NK-92 treated with Interleukin-12 subunit alpha and Interleukin-12 subunit beta, amount 100 ng/mL, for 24 hours (cell line): ENCODE results near the gene SOX8.
A peak's percentile ranks its signal among the peaks of the same experiment; 100 is the strongest.

Experiments used
- DNase-seq: peaks from one replicate; lab custom pipeline; 2025; lab: John Stamatoyannopoulos, UW

The SOX8 gene

DNA sequence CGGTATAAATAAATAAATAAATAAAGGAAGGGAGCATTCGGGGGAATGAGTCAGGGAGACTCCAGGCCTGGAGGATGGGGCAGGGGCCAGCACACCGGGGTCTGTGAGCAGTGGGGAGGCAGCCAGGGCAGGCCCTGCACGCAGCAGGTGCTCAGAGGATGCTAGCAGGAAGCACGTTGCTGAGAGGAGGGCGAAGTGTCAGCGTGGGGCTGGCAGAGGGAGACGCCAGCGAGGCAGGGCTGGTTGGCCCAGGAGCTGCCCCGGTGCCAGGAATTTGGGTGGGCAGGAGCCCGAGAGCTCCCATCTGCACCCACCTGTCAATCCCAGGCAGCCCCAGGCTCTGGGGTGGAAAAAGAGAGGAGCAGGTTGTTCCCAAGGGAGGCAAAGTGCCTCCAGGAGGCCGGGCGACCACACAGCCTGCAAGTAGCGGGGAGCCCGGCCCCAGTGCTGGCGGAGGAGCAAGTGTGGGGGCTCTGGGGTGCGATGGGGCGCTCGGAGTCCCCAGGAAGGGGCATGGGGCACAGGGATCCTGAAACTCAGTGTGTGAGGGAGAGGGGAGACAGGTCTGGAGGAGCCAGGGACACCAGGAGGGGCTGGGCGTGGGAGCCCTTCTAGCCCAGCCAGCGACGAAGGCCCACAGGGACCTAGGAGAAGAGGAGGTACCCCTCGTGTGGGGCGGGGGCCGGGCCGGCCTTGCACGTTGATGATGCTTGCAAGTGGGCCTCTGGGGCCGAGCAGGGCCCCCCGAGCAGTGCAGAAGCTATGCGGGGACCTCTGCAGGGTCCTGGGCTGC, 28.0 kb downstream of the SOX8 start:
- DNase-seq = no peak

DNA sequence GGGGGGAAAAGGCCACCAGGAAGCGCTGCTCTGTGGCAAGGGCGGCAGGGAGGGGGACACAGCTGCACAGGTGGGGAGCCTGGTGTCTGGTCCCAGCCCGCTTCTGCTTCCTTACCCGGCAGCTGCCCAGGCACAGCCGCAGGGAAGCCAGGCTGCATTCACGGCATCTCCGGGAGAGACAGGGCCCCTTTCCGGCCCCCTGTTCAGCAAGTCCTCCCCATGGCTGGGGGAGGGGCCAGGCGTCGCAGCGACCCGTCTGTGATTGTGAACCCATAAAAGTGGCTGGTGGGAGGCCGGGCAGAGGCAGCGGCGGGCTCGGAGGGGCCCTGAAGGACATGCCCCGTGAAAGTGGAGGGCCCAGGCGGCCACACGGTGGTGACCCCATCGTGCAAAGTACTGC, 28.7 kb downstream of the SOX8 start:
- no peak for DNase-seq

DNA sequence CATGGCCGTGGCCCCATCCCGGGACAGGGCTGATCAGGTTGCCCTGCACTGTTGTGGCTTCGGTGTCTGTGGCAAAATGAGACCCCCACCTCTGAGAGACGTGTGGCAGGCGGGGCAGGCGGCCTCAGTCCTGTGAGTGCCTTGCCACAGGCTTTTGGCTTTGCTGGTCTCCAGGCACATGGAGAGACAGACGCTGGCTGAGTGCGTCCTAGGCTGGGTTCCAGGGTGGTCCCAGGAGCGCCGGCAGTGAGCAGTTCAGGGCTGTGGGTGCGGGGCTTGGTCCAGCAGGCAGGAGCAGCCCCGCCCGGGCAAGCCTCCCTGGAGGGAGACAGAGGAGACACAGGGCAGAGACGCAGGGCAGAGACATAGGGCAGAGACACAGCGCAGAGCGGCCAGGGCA, 29.2 kb downstream of the SOX8 start:
- no peak for DNase-seq

DNA sequence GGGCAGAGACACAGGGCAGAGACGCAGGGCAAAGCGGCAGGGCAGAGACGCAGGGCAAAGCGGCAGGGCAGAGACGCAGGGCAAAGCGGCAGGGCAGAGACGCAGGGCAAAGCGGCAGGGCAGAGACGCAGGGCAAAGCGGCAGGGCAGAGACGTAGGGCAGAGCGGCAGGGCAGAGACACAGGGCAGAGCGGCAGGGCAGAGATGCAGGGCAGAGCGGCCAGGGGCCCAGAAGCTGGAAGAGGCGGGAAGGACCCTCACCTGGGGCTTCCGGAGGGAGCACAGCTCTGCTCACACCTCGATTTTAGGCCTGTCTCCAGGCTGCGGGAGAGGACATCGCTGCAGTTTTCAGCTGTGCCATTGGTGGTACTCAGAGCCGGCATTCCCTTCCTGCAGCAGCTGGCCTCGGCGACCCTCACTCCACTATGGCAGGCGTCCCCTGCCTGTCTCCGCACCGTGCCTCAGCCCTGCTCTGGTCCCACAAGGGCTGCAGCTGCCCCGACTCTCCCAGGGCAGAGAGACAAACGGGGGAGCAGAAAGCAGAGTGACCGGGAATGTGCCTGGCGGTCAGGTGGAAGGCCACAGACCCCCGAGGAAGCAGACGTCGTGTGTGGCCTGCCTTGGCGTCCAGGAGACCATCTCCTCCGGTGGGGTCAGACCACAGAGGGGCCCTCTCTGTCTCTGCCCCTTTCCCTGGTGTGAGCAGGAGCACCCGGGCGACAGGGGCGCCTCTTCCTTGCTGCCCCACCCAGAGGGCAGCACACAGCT, 29.9 kb downstream of the SOX8 start:
- no peak for DNase-seq

DNA sequence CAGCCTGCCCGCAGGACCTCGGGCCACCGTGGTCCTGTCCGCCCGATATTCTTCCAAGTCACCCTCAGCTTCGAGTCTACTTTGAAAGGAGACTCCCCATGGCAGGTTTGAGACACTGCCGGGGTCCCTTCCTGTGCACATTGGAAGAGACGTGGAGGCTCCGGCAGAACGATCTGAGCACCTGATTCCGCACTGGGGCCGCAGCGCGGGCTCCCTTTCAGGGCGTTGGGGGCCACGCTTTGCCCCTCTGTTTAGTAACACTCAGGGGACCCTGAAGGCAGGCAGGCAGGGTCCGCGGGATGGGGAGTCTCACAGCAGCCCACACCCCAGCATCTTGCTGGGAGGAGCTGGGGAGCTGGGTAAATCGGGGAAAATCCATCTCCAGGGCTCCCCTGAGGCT, 30.6 kb downstream of the SOX8 start:
- no peak for DNase-seq

DNA sequence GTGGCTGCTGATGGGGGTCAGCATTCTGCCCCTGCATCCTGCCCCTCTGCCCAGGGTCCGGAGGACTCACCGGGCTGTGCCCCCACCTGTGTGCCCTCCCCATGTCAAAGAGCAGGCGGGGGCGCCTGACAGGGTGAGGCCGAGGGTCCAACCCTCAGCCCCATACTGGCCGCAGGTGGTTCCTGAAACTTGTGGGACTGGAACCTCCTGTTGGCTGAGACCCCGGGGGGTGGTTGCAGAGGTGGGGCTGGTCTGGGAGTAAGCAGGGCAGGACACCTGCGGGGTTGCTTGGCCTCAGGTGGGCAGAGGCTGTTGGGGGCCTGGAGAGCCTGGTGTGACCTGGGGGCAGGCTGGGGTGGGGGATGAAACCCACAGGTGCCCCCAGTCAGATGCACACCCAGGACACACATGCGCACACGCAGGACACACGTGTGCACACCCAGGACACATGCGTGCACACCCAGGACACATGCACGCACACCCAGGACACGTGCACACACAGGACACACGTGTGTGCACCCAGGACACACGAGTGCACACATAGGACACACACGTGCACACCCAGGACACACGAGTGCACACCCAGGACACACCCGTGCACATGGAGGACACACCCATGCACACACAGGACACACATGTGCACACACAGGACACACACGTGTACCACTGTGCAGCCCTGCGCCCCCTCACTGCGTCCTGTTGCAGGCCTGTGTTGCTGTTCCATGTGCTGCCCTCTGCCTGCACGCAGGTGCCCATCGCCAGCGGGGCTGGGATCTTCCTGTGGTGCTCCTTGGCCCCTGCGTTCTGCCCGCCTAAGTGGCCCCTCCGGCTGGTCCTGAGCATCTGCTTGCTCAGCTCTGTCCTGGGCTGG, 31.4 kb downstream of the SOX8 start:
- no peak for DNase-seq

DNA sequence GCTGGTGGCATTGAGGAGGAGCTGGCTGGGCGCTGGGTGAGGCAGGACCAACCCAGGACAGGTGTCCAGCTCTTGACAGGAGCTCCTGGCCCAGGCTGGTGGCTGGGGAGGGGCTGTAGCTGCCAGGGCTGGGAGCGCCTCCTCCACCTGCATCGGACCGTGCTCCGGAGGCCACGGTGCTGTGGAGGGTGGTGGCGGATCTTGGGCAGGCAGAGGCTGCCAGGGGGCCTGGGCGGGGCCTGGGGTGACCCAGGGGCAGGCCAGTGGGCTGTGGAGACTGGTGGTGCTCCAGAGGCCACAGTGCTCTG, 32.0 kb downstream of the SOX8 start:
- DNase-seq = no peak

DNA sequence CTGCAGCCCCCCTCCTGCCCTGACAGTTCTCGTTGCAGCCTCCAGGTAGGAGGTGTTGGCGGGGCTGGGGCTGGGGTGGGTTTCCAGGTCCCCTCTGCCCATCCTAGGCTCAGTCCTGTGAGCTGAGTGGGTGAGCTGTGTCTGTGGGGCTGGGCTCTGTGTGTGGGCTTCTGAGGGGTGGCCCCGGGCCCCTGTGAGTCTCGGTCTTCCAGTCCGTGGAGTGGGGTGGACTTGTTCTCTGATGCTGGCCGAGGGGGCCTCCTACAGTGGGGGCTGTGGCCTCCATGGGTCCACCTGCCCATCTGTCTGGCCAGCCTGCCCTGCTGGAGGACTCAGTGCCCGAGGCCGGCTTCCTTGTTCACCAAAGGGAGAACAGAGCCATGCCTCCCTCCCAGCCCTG, 32.7 kb downstream of the SOX8 start:
- DNase-seq = no peak

DNA sequence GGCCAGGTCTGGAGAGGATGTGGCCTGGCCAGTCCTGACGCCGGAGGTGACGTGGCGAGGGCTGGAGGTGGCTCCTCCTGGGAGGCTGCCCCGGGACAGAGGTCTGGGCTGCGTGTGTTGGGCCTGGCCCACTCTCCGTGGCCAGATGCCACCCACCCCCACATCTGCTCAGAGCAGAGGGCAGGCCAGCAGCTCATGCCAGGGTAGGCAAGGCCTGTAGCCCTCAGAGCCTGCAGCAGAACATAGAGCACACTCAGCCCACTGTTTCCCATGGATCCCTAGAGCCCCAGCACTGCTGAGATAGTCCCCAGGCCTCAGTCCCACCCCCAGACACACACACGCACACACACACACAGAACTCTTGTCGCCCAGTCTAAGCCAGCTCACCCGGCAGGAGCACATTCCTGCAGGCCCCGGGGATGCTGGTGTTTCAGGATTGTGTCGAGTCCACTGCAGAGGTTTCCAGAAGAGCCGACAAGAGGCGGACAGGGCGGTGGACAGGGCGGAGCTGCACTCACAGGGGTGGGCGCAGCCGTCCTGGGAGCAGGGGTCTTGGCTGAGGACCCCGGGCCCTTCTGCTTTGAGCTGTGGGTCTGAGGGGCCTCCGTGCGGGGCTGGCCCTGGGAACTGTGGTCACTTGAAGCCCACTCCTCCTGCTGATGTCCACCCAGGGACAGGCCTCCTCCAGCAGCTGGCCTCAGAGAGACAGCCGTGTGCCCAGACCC, 33.4 kb downstream of the SOX8 start:
- no peak for DNase-seq

DNA sequence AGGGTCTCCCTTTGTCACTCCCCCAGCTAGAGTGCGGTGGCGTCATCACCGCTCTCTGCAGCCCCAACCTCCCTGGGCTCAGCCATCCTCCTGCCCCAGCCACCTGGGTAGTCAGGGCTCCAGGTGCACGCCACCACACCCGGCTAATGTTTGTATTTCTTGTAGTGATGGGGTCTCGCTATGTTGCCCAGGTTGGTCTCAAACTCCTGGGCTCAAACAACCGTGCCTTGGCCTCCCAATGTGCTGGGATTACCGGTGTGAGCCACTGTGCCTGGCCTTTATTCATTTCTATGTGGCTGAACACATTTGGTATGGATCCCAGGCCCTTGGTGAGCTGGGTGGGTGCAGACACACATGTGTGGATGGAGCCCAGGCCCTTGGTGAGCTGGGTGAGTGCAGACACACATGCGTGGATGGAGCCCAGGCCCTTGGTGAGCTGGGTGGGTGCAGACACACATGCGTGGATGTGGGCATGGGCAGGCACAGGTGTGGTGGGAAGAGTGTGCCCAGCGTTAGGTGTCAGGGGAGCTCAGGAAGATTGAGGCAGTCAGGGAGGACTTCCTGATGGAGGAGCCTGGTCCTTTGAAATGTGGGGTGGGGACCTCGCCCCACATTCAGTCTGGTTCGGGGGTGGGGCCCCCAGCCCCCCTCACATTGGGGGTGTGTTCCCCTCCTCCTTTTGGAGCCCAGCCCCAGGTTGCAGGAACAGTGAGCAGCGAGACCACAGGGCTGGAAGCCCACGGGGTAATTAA, 37.1 kb downstream of the SOX8 start:
- no peak for DNase-seq

DNA sequence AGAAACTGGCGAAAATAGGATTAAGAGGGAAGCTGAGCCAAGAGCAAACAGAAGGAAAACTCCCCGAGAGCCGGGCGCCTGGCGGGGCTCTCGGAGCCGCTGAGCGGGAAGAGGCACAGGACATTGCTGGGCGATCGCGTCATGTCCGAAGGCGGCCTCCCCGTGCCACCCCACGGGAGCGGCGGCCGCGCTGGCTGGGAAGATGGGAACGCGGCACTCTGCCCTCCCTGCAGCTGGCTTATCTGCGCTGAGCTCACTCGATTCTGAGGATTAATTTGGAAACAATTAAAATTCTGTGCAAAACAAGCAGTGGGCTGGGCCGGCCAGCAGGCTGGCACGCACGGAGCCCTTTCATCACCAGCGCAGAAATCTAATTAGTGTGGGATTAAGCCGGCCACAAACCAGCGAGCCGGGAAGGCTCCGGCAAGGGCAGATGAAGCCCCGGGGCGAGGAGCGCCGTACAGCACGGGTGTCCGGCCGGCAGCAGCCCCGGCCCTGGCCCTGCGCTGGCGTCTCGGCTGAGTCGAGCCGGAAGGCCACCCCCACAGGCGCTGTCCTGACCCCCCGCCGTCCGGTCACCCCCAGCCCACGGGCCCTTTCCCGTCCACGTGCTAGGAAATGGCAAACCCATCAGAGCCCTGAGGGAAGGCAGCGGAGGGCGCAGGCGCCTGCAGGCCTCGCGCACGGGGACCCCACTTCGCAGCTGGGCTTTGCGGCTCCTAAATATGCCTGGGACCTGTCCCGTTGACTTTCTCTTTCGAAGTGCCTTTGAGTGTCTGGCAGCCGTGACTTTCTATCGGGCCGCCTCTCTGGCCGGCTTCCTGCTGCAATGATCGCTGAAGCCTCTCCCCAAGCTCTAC, 37.9 kb downstream of the SOX8 start:
- DNase-seq = no peak

DNA sequence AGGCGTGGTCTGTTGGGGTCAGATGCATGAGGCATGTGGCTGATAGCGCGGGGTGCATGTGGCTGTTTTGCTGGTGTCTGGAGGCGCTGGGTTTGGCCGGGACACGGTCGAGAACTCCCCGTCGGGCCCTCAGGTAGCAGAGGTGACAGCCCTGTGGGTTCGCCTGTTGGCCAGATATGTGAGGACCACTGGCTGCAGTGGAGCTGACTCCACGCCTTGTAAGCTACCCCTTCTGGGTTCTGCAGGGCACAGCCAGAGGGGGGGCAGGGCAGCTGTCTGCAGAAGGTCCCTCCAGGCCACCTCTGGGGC, 38.5 kb downstream of the SOX8 start:
- no peak for DNase-seq

DNA sequence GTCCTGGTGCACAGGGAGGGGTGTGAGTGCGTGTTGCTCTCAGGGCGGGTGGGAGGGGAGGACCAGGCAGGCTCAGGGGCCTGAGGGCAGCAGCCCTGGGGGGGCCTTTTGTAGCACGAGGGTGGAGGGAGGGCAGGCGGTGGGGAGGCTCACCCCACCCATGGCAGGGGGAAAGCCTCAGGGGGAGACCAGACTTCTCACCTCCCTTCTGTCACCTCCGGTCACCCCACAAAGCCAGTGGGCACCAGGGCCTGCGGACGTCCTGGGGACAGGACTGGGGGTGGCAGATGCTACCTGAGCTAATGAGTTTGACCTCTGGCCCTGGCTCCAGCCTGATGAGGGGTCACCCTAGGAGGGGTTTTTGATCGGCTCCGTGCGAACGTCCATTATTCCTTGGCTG, 39.0 kb downstream of the SOX8 start:
- no peak for DNase-seq

DNA sequence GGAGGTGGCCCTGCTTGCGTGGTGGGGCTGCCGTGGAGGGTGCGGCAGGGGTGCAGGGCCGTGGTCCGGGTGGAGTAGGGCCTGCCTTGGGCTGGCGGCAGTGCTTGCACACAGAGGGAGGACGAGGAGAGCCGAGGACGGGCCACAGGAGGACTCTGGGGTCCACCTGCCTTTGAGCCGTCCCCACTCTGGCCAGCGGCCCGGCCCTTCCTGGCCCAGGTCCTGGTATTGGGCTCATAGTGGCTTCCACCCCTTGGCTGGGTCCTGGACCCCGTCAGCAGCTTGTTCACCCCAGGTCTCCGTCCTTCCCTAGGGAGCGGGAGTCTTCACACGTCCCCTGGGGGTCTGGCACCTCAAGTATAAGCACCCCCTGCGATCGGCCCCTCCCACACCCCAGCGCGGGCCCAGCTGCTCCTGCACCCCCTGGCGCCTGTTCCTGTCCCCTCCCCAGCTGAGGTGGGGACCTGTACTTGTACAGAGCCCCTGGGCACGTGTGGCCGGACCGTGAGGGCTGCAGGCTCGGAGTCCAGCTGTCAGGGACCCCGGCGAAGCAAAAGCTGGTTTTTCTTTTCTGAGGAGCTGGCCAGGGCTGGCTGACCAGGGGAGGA, 40.1 kb downstream of the SOX8 start:
- no peak for DNase-seq

DNA sequence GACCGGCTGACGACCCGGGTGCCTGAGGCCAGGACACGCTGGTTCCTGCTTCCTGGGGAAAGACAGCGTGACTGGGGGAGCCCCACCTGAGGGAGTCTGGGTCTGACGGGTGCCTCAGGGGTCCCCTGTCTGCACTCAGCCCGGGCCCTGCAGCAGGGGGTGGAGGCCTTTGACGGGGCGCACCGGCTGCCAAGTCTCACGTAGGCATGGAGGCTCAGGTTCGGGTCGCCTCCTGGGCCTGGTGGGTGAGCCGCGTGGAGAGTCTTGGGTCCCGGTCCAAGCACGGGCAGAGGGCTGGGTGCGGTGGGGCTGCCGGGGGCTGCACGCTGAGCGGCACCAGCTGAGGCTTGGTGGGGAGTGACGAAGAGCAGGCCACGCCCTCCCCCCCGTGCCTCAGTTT, 40.9 kb downstream of the SOX8 start:
- no peak for DNase-seq

DNA sequence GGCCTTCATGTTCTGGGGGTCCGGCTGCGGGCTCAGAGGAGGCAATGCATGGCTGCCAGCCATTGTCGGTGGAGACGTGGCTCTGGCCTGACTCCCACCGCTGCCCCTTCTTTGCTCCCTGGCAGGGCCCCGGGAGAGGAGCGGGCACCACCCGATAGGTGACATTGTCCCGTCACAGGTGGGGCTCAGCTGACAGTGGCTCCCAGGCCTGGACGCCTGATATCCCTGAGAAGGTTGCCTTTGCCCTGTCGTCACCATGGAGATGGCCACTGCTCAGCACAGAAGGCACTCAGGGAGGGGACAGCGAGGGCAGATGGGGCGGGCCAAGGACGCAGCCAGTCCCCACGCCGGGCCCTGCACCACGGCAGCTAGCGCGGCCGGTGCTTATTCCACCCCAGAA, 42.6 kb downstream of the SOX8 start:
- DNase-seq = no peak

DNA sequence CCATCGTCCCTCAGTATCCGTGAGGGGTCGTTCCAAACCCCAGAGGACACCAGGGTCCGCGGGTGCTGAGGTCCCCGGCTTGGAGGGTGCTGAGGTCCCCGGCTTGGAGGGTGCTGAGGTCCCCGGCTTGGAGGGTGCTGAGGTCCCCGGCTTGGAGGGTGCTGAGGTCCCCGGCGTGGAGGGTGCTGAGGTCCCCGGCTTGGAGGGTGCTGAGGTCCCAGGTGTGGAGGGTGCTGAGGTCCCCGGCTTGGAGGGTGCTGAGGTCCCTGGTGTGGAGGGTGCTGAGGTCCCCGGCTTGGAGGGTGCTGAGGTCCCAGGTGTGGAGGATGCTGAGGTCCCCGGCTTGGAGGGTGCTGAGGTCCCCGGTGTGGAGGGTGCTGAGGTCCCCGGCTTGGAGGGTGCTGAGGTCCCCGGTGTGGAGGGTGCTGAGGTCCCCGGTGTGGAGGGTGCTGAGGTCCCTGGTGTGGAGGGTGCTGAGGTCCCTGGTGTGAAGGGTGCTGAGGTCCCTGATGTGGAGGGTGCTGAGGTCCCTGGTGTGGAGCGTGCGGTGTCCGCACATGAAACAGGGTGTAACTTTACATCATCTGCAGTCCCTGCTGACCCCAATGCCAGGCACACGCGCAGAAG, 43.7 kb downstream of the SOX8 start:
- DNase-seq = peak; percentile 66

DNA sequence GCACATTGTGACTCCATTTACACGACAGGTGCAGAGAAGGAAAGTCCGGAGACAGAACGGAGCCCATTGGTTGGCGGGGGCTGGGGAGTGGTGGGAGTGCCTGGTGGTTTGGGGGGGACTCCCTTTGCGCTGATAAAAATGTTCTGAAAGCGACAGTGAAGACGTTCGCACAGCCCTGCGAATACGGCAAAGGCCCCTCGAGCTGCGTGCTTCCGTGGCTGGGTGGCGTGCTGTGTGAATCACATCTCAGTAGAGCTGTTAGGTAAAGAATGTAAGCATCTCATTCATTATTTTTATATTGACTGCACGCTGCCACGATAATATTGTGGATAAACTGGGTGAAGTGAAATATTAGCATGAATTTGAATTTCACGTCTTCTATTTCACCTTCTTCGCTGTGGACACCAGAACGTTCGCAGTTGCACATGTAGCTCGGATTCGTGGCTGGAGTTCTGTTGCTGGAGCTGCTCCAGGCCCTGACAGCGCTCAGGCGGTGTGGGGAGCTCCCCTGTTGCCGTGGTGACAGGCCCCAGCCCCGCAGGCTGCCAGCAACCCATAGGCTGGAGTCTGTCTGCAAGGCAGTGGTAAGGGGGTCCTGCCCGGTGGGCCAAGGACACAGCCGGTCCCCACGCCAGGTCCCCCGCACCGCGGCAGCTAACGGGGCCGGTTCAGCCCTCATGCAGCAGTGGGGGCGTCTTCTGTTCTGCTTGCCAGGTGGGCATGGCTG, 44.6 kb downstream of the SOX8 start:
- no peak for DNase-seq
